ENCODE results near the gene HS2ST1.

DNA sequence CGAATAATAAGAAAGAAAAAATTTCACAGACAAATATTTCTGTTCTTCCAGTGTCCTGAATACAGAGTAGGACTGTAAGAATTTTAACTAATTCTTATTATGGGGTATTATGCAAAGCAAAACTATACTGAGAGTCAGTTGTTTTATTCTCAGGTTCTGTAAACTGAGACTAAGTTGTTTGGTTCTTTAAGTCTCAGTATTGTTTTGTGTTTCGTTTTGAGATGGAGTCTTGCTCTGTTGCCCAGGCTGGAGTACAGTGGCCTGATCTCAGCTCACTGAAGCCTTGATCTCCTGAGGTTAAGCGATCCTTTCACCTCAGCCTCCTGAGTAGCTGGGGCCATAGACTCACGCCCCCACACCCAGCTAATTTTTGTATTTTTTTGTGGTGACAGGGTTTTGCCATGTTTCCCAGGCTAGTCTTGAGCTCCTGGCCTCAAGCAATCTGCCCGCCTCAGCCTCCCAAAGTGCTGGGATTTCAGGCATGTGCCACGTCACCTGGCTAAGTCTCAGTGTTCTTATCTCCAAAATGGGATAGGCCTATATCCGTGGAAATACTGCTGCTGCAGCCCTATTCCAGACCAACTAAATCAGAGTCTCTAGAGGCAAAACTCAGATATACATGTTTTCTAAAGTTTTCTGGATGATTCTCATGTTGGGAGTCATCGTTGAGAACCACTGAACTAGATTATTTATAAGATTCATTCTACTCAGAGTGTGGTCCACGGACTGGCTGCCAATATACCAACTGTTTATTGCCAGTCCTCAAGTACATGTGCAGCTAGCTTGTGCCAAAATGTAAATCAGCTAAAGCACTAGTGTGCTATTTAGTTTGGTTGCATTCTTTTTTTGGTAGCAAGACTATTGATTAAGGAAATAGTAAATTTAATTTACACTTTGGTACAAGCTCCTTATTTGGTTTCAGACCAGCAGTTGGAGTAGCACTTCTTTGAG, 116.6 kb downstream of the HS2ST1 start:
- TF ChIP-seq, protein P1, sequence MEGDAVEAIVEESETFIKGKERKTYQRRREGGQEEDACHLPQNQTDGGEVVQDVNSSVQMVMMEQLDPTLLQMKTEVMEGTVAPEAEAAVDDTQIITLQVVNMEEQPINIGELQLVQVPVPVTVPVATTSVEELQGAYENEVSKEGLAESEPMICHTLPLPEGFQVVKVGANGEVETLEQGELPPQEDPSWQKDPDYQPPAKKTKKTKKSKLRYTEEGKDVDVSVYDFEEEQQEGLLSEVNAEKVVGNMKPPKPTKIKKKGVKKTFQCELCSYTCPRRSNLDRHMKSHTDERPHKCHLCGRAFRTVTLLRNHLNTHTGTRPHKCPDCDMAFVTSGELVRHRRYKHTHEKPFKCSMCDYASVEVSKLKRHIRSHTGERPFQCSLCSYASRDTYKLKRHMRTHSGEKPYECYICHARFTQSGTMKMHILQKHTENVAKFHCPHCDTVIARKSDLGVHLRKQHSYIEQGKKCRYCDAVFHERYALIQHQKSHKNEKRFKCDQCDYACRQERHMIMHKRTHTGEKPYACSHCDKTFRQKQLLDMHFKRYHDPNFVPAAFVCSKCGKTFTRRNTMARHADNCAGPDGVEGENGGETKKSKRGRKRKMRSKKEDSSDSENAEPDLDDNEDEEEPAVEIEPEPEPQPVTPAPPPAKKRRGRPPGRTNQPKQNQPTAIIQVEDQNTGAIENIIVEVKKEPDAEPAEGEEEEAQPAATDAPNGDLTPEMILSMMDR (IDR thresholded peaks at IDR 0.05) = no peak
- TF ChIP-seq EP300 (IDR thresholded peaks at IDR 0.05) (no peak), POLR2AphosphoS5 (IDR thresholded peaks at IDR 0.05) (no peak), POLR2A (IDR thresholded peaks at IDR 0.05) (no peak)

Data from upper lobe of left lung (tissue), 4 donors.